Measurements from ENCODE around the gene SPRR2A.
"Not testable (repeated sequence)": the region's sequence is repeated elsewhere in the genome, so short reads cannot be mapped to it uniquely, and the experiment has no call there.

DNA sequence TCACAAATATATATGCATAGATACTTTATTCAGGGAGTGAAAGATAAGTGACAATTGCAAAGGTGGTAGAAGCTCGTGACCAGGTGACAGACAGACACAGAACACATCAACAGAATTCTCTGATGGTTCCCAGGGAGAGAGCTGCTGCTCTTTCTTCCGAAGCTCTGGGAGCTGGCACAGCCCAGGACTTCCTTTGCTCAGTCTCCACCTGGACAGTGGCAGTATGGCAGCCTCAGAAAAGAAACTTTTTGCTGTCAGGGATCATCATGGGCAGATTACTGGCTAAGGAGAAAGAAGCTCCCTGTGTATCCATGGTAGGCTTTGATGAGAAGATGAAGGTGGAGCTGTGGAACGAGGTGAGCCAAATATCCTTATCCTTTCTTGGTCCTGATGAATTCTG lies 1.2 kb downstream of the SPRR2A start:
- TF ChIP-seq EP300 (IDR thresholded peaks at IDR 0.05): not testable (repeated sequence)
- TF ChIP-seq, protein P1, sequence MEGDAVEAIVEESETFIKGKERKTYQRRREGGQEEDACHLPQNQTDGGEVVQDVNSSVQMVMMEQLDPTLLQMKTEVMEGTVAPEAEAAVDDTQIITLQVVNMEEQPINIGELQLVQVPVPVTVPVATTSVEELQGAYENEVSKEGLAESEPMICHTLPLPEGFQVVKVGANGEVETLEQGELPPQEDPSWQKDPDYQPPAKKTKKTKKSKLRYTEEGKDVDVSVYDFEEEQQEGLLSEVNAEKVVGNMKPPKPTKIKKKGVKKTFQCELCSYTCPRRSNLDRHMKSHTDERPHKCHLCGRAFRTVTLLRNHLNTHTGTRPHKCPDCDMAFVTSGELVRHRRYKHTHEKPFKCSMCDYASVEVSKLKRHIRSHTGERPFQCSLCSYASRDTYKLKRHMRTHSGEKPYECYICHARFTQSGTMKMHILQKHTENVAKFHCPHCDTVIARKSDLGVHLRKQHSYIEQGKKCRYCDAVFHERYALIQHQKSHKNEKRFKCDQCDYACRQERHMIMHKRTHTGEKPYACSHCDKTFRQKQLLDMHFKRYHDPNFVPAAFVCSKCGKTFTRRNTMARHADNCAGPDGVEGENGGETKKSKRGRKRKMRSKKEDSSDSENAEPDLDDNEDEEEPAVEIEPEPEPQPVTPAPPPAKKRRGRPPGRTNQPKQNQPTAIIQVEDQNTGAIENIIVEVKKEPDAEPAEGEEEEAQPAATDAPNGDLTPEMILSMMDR (IDR thresholded peaks at IDR 0.05): not testable (repeated sequence)

Measured in stomach (tissue), 4 donors.